GM19438 (cell line): ENCODE results near the gene ANO7.
"Not testable (repeated sequence)": the region's sequence is repeated elsewhere in the genome, so short reads cannot be mapped to it uniquely, and the experiment has no call there.

Experiments
- ATAC-seq: cut with Tn5 transposase; IDR thresholded peaks from one replicate; pipeline ENCODE4 v1.9.1; 2021; ENCODE audit warnings: low read depth; ENCODE audit not compliant: unreplicated experiment

The ANO7 gene

DNA sequence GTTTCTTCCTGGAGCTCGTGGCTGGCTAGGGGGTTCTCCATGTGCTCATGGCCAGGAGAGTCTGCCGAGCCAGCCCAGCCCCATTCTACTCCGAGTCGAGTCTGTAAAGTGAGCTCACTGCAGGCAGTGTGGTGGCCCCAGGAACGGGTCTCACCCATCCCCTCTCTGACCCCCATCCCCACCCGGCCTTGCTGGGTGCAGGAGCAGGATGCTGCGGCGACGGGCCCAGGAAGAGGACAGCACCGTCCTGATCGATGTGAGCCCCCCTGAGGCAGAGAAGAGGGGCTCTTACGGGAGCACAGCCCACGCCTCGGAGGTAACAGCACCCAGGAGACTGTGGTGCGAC is 1.4 kb downstream of the ANO7 start:
- no peak for ATAC-seq

DNA sequence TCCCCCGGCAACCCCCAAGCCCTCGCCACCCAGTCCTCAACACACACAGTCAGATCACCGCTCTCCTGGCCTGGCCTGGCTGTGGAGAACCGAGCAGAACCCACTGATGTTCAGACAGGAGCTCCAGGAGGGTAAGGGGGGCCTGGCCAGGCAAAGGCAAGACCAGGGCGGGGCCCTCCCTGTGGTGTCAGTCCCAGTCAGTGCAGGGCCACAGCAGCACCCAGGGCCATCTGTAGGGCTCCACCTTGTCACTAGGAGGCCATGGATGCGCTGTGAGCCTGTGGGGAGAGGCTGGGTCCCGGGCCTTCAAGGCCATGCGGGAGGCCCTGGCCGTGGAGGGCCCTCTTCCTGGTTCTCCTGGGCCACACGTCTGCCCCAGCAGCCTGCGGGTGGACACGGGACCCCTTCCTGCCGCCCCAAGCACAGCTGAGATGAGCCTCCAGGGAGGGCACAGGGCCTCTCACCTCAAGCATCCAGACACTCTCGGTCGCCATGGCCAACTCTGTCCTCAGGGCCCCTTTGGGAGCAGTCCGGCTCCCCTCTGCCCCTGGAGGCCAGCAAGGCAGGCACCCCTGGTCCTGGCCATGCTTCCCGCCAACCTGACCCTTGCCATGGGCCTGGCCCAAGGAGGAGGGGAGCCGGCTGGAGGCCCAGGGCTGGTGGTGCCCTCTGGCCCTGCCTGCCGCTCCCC is 2.0 kb downstream of the ANO7 start:
- no peak for ATAC-seq

- no peak for ATAC-seq
Measured at GRCh38 chr2:241191081-241191480, 2.6 kb downstream of the ANO7 start.

DNA sequence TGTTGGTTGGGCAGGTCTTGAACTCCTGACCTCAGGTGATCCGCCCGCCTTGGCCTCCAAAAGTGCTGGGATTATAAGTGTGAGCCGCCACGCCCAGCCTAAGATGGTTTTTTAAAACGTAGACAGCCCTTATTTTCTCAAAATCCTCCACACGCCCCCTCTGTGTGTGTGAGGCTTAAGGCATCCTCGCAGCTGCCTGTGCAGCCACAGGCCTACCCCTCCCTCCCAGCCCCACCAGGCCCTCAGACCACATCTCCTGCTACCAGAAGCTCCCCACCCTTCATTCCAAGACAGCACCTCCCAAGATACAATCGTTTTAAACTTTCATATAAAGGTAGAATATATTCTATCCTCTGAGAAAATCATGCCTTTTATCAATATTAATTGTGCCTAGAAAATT is 4.8 kb downstream of the ANO7 start:
- no peak for ATAC-seq

- no peak for ATAC-seq
Measured at GRCh38 chr2:241194811-241195210, 6.3 kb downstream of the ANO7 start.

DNA sequence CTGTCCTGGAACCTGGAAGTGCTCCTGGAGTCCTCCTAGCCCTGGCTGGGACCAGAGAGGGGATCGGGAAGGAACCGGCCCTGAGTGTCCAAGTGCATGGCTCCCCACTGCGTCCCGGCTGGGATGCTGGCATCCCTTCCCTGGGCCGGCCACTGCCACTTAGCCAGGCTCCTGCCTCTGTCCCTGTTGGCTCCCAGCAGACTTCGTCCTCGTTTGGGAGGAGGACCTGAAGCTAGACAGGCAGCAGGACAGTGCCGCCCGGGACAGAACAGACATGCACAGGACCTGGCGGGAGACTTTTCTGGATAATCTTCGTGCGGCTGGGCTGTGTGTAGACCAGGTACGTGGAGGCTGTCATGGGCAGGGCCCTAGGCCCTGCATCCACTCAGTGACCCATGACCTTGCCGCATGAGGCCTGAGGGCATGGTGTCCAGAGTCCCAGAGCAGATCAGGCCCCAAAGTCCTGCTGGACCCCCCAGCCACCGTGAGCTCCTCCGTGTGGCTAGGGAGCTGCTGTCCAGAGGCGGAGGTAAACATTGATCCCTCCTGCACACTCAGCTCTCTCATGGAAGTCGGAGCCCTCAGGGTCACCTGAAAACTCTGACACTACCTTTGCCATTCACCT is 7.1 kb downstream of the ANO7 start:
- no peak for ATAC-seq

DNA sequence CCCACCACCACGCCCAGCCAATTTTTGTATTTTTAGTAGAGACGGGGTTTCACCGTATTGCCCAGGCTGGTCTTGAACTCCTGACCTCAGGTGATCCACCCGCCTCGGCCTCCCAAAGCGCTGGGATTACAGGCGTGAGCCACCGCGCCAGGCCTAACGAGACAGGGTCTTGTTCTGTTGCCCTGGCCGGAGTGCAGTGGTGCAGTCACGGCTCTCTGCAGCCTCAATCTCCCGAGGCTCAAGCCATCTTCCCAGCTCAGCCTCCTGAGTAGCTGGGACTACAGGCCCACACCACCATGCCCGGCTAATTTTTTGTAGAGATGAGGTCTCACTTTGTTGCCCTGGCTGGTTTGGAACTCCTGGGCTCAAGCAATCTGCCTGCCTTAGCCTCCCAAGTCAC is 8.8 kb downstream of the ANO7 start:
- not testable (repeated sequence) for ATAC-seq

DNA sequence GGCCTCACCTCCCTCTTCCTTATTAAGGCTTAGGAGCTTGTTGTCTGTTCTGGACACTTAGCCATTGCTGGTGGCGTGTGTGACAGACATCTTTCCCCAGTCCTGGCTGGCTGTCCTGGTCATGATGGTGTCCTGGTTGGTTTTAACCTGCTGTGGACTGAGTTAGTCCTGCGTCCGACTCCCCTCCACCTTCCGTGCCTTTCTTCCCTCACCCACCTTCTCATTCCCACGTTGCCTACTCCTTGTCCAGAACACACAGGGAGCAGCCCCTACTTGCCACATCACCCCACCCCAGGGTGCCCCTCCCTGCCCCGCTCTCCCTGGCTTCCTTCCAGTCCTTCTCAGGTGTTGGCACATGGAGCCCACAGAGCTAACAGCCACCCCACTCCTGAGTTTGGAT is 9.5 kb downstream of the ANO7 start:
- ATAC-seq = no peak

GRCh38 chr2:241198381-241199279 is 10.2 kb downstream of the ANO7 start:
- ATAC-seq = no peak

DNA sequence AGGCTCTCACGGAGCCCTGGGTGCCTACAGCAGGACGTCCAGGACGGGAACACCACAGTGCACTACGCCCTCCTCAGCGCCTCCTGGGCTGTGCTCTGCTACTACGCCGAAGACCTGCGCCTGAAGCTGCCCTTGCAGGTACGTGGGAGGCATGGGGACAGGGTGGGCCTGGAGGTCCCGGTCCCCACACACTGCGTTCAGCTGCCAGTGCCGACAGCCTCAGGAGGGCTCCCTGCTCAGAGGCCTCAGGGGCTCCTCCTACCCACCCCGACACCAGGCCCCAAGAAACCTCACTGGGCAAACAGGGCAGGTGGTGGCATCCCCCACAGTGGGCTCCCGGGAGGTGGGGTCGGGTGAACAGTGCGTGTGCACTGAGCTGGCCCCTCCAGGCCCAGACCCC is 10.8 kb downstream of the ANO7 start:
- ATAC-seq = no peak

- ATAC-seq = no peak
Measured at GRCh38 chr2:241199897-241200821, 11.7 kb downstream of the ANO7 start.

DNA sequence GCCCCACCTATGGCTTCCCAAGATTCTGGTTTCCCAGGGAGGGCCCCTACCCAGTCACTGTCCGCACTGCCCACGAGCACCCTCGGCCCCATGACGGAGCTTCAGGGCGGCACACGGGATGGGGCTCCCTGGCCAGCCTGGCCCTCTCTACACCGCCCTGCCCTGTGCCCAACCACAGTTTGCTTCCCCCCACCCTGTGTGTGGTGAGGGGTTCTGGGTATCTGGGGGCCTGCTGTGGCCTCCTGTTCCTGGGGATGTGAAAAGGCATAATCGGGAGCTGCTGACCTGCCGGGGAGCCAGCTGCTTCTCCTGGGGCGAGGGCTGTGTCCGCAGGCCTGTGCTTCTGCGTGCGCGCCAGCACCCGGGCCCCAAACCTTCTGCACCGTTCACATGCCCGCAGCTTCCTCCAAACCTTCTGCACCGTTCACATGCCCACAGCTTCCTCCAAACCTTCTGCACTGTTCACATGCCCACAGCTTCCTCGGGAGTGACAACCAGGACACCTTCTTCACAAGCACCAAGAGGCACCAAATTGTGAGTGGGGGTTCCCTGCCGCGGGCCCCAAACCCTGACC is 12.4 kb downstream of the ANO7 start:
- no peak for ATAC-seq

- no peak for ATAC-seq
Measured at GRCh38 chr2:241201445-241202267, 13.2 kb downstream of the ANO7 start.

DNA sequence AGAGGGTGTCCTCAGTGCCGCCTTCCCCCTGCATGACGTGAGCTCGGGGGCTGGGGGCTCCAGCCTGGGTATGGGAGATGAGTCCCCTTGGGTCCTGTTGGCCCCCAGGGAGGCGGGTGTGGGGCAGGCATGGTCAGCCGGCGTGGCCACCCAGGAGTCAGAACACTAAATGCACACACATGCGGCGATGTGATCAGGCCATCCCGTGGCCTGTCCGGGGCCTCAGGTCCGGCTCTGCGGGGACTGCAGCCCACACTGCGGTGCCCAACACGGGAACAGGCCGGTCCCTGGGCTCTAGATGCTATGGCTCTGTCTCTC is 13.8 kb downstream of the ANO7 start:
- ATAC-seq = no peak

- ATAC-seq = no peak
Measured at GRCh38 chr2:241202681-241203080, 14.2 kb downstream of the ANO7 start.

DNA sequence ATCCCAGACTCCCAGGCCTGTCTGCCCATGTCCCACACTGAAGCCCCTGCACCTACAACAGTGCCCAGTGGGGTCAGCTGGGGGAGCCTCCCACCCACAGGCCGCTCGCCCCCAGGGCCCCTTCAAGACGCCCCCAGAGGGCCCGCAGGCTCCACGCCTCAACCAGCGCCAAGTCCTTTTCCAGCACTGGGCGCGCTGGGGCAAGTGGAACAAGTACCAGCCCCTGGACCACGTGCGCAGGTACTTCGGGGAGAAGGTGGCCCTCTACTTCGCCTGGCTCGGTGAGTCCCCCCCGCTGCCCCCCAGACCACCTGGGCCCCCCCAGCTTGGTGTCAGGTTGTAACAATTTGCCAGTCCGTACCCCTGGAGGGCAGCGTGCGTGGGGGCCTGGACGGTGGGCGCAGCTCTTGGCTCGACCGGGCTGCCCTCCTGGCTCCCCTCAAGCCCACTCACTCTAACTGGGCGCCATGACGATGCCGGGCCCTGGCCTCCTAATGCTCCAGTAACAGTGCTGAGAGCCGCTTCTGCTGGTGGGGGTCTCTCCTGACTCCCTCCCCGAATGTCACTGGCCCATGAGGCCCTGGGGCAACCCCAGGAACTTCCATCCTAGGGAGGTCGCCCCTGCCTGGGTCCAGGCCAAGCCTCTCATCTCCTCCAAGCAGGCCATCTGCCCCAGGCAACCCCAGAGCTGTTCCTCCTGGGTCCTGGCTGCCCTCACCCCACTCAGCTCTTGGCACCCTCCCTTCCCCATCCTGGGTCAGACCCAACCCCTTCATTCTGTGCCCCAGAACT is 14.9 kb downstream of the ANO7 start:
- no peak for ATAC-seq

- no peak for ATAC-seq
Measured at GRCh38 chr2:241204010-241204384, 15.5 kb downstream of the ANO7 start.

GRCh38 chr2:241204490-241204889 is 16.0 kb downstream of the ANO7 start:
- ATAC-seq = no peak

DNA sequence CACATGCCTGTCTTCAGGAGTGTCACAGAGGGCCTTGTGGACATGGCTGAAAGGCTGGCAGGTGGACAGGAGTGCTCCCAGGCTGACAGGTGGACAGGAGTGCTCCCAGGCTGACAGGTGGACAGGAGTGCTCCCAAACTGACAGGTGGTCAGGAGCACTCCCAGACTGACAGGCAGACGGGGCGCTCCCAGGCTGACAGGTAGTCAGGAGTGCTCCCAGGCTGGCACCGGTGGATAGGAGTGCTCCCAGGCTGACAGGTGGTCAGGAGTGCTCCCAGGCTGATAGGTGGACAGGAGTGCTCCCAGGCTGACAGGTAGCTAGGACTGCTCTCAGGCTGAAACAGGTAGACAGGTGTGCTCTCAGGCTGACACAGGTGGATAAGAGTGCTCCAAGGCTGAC is 16.6 kb downstream of the ANO7 start:
- ATAC-seq = no peak
